Colonic mucosa (tissue), 4 donors: ENCODE results near the gene PACS2. TPM values are rescaled to one million over a fixed set of nuclear protein-coding genes. Genes with fewer than 3 reads are reported as not detected.

Experiments used
- DNase-seq: peaks from one replicate; pipeline ENCODE4 v3.0.0-alpha.2; 2020
- H3K27ac ChIP-seq: fragments of 200-600 bp; one replicate; pipeline ENCODE4 v1.8.0; 2021
- H3K27me3 ChIP-seq: fragments of 200-600 bp; one replicate; pipeline ENCODE4 v1.8.0; 2021
- H3K36me3 ChIP-seq: fragments of 200-600 bp; one replicate; pipeline ENCODE4 v1.8.0; 2021
- H3K4me1 ChIP-seq: fragments of 200-600 bp; one replicate; pipeline ENCODE4 v1.8.0; 2021; ENCODE audit warnings: mild to moderate bottlenecking
- H3K4me3 ChIP-seq: fragments of 200-600 bp; one replicate; pipeline ENCODE4 v1.8.0; 2021
- H3K9ac ChIP-seq, 2 donors: one replicate each; pipeline ENCODE4 v1.7.0; 2013; ENCODE audit warnings: control low read depth in 2 of 2, low read depth in 2 of 2, low read length in 2 of 2
- H3K9me3 ChIP-seq: fragments of 200-600 bp; one replicate; pipeline ENCODE4 v1.8.0; 2021
- intact Hi-C: fragments of 100-400 bp; cut with DNase I; formaldehyde crosslinking; loops from one replicate; pipeline ENCODE4 v1.14.1; 2022
- total RNA-seq, 2 donors: library from RNA; stranded (reverse); fragmentation: NEBNext Ultra II Directional in 1 of 2; extraction: Animal tissue kit (Norgen Biotek cat#: 25700) in 1 of 2; gene quantifications; one replicate each; pipeline ENCODE4 v1.2.1, GENCODE V29; 2021
- TF ChIP-seq, protein P1 (sequence below): fragments of 200-600 bp; IDR thresholded peaks from one replicate; pipeline ENCODE4 v1.8.0; 2022; ENCODE audit warnings: antibody characterized with exemption, mild to moderate bottlenecking
- donor health status: healthy.
- donor health status: DM: no; HTN: no; CAD: no.
- donor health status: DM: no; HTN: no; CAD: no.

PACS2 gene
- total RNA-seq, 2 donors from 2014 or later, result 44.1 to 82.5 TPM

DNA sequence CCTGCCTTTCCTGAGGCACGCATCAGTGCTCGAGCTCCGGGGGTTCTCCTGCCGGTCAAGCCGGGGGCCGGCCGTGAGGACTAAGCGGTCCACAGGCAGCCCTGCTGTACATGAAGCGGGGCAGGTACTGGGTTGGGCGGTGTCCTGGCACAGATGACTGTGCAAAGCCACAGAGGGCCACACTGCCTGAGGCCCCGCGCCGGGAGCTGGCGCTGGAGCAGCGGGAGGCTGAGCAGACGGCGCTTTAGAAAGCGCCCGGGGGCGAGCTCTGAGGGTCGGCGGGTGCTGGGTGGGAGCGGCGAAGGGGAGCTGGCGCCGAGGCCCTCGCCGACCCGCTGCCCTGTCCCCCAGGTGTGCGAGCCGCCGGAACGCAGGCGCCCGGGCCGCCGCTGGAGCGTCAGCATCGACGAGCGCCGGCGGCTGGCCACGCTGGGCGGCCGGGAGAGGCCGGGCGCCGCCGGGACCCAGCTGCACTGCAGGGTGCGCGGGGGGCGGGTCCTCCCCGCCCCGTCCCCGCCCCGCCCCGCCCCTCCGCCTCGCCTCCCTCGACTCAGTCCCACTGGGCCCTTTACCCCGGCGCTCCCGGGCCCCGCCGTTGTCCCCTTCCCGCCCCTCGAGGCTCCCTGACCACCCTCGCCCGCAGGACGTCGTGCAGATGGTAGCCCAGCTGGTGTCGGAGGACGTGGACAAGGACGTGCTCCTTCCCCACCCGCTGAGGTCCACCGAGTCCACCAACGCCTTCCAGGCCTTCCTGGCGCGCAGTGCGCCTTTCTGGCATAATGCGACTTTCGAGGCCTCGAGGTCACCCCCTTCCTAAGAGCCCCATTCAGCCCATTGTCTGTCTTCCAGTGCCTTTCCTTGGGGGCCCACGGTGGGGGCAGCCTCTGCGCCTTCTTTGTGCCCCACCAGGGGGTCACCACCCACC is 96.7 kb downstream of the PACS2 start:
- Histone ChIP-seq H3K36me3 (no peaks in the 10 kb centered on the region), H3K9me3 (no peaks in the 10 kb centered on the region), H3K4me3 (peak overlapping the region; percentile 19), H3K27me3 (peaks cover 22% of the 10 kb centered on the region), H3K27ac (no peak overlapping the region), H3K4me1 (peaks cover 4% of the 10 kb centered on the region), H3K9ac (peak overlapping the region in 1 of 2 donors; percentile 18)
- TF ChIP-seq, protein P1, sequence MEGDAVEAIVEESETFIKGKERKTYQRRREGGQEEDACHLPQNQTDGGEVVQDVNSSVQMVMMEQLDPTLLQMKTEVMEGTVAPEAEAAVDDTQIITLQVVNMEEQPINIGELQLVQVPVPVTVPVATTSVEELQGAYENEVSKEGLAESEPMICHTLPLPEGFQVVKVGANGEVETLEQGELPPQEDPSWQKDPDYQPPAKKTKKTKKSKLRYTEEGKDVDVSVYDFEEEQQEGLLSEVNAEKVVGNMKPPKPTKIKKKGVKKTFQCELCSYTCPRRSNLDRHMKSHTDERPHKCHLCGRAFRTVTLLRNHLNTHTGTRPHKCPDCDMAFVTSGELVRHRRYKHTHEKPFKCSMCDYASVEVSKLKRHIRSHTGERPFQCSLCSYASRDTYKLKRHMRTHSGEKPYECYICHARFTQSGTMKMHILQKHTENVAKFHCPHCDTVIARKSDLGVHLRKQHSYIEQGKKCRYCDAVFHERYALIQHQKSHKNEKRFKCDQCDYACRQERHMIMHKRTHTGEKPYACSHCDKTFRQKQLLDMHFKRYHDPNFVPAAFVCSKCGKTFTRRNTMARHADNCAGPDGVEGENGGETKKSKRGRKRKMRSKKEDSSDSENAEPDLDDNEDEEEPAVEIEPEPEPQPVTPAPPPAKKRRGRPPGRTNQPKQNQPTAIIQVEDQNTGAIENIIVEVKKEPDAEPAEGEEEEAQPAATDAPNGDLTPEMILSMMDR, result no peak
- DNase-seq, result no peak
- intact Hi-C loops, result no loop called here

DNA sequence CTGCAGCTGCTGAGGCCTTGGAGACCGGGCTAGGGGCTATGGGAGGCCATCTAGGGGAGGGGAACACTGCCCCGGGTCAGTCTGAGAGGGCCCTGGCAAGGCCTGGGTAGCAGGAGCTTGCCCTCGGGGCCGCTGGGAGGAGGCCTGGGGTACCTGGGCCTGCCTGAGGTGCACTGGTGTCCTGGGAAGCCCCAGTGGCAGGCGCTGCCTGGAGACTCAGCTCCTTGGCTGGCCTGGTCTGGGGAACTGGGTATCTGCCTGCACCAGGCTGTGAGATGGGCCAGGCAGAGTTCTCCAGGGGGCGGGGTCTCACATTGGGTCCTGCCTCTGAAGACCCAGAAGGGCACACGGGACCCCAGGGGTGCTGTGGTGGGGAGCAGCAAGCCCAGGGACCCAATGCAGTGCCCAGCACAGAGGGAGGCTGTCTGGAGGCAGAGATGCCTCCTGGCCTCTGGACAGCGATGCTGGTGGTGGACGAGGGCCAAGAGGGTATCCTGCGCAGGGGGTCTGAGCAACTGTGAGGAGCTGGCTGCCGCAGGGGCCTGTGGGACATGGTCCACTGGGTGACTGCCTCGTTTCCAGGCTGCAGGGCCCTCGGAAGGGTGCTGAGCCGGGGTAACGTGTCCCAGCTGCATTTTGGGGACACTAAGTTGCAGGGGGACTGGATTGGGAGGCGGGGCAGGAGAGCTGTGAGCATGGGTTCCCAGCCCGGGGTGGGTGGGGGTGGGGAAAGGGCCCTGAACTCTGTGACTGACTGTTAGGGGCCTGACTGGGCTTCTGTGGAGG is 97.6 kb downstream of the PACS2 start:
- Histone ChIP-seq H3K27me3 (peaks cover 22% of the 10 kb centered on the region), H3K27ac (no peak overlapping the region), H3K4me1 (peaks cover 4% of the 10 kb centered on the region), H3K4me3 (no peak overlapping the region), H3K9me3 (no peaks in the 10 kb centered on the region), H3K36me3 (no peaks in the 10 kb centered on the region), H3K9ac (no peak overlapping the region)
- intact Hi-C loops, result no loop called here
- TF ChIP-seq, protein P1, result no peak
- no peak for DNase-seq

DNA sequence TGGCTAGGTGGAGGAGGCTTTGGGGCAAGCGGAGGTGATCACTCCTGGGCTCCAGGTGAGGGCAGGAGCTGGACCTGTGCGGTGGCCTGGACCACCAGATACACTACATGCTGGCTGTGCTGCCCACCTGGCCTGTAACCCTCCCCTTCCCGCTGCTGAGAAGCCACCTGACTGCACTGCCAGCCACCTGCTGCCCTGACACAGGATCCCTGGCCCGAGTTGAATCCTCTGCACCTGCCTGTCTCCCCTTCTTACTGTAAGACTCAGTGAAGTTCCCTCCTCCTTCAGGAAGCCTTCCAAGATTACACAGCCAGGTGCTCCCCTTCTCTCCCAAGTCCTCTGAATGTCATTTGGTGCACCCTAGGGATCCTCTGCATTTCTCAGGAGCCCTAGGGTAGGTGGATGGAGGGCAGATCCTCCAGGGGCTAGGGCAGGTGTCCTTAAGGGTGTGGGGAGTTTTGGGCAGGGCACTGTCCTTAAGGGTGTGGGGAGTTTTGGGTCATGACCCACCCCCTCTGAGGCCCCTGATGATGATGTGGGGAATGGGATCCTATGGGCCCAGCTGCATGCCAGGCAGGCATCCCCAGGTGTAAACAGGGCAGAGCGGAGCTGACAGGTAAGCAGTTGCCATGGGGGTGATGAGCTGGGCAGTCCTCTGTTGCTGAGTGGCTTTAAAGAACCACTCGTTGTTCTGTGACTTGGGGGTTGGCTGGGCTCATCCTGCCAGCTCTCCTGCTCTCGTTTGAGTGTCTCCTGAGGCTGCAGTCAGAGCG is 98.4 kb downstream of the PACS2 start:
- H3K9me3 ChIP-seq, result no peaks in the 10 kb centered on the region
- intact Hi-C loops, result no loop called here
- TF ChIP-seq, protein P1, result no peak

DNA sequence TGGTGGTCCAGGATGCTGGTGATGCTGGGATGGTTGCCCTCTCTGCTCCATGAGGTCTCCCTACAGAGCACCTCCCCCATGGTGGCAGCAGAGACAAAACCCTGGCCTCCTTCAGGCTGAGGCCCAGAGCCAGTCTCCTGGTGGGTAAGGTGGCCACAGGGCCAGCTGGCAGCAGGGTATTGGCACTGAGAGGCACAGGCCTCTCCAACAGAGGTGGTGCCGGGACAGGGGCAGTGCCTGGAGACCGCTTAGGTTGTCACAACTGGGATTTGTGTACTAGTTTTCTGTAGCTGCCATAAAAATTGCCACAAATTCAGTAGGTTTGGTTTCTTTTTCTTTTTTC is 99.0 kb downstream of the PACS2 start:
- DNase-seq, result no peak
- Histone ChIP-seq H3K4me3 (no peak overlapping the region), H3K36me3 (no peaks in the 10 kb centered on the region), H3K9ac (no peak overlapping the region), H3K4me1 (peaks cover 4% of the 10 kb centered on the region), H3K9me3 (no peaks in the 10 kb centered on the region), H3K27me3 (peaks cover 22% of the 10 kb centered on the region), H3K27ac (no peak overlapping the region)
- TF ChIP-seq, protein P1, result no peak
- intact Hi-C loops, result no loop called here

More for the DNA sequence above, 98.4 kb downstream of the PACS2 start:
- H3K9ac ChIP-seq, result no peak overlapping the region
- no peak overlapping the region for H3K27ac ChIP-seq
- peaks cover 4% of the 10 kb centered on the region for H3K4me1 ChIP-seq
- no peak overlapping the region for H3K4me3 ChIP-seq
- no peaks in the 10 kb centered on the region for H3K36me3 ChIP-seq
- DNase-seq, result no peak
- H3K27me3 ChIP-seq, result peaks cover 22% of the 10 kb centered on the region
